ENCODE measurements around the gene SUPT4H1. TPM values are rescaled to one million over a fixed set of nuclear protein-coding genes. Genes with fewer than 3 reads are reported as not detected.

SUPT4H1 gene
- total RNA-seq, 2 donors from 2014 or later = 44.8 to 70.0 TPM

- H3K36me3 ChIP-seq = no peaks in the 10 kb centered on the region
- no peak for DNase-seq (ENCODE audit: low spot score)
Measured at GRCh38 chr17:58320570-58321323, 31.3 kb downstream of the SUPT4H1 start.

GRCh38 chr17:58320163-58320558, 31.8 kb downstream of the SUPT4H1 start:
- H3K4me3 ChIP-seq = no peak overlapping the region
- no peak for TF ChIP-seq POLR2A (IDR thresholded peaks at IDR 0.05)
- TF ChIP-seq POLR2AphosphoS5 (IDR thresholded peaks at IDR 0.05) = no peak
- TF ChIP-seq CTCF (IDR thresholded peaks at IDR 0.05) = no peak
- no peaks in the 10 kb centered on the region for H3K27me3 ChIP-seq (replicated peaks; ENCODE audit: insufficient read depth)
- no peaks in the 10 kb centered on the region for H3K9me3 ChIP-seq
- no peaks in the 10 kb centered on the region for H3K4me1 ChIP-seq (replicated peaks)
- intact Hi-C loops (cut with DNase I) = loop anchor here (5.0 kb wide), 1 partner anchor 97 kb away; the partner anchor contains the start of gene RNF43
- 97% methylated on average over 7 of the region's 7 CpGs for WGBS
- H3K36me3 ChIP-seq = no peaks in the 10 kb centered on the region
- DNase-seq (ENCODE audit: low spot score) = no peak
- no peak overlapping the region for H3K27ac ChIP-seq

More at GRCh38 chr17:58320570-58321323, 31.3 kb downstream of the SUPT4H1 start:
- Histone ChIP-seq H3K4me3 (no peak overlapping the region), H3K27me3 (replicated peaks; ENCODE audit: insufficient read depth) (no peaks in the 10 kb centered on the region), H3K4me1 (replicated peaks) (no peaks in the 10 kb centered on the region), H3K9me3 (no peaks in the 10 kb centered on the region), H3K27ac (no peak overlapping the region)
- 88% methylated on average over 9 of the region's 9 CpGs for WGBS
- intact Hi-C loops (cut with DNase I) = loop anchor here (5.0 kb wide), 1 partner anchor 97 kb away; the partner anchor contains the start of gene RNF43
- TF ChIP-seq POLR2AphosphoS5 (IDR thresholded peaks at IDR 0.05) = no peak
- no peak for TF ChIP-seq POLR2A (IDR thresholded peaks at IDR 0.05)
- TF ChIP-seq CTCF (IDR thresholded peaks at IDR 0.05) = no peak

GRCh38 chr17:58319173-58320162, 32.5 kb downstream of the SUPT4H1 start:
- Histone ChIP-seq H3K36me3 (no peaks in the 10 kb centered on the region), H3K27me3 (replicated peaks; ENCODE audit: insufficient read depth) (no peaks in the 10 kb centered on the region), H3K27ac (no peak overlapping the region), H3K4me1 (replicated peaks) (no peaks in the 10 kb centered on the region), H3K9me3 (no peaks in the 10 kb centered on the region), H3K4me3 (no peak overlapping the region)
- no peak for DNase-seq (ENCODE audit: low spot score)
- TF ChIP-seq POLR2A (IDR thresholded peaks at IDR 0.05) = no peak
- TF ChIP-seq POLR2AphosphoS5 (IDR thresholded peaks at IDR 0.05) = no peak
- no peak for TF ChIP-seq CTCF (IDR thresholded peaks at IDR 0.05)
- 85% methylated on average over 19 of the region's 25 CpGs for WGBS
- intact Hi-C loops (cut with DNase I) = loop anchor here (5.0 kb wide), 1 partner anchor 98 kb away; the partner anchor contains the start of gene RNF43

- no peaks in the 10 kb centered on the region for H3K36me3 ChIP-seq
- TF ChIP-seq POLR2A (IDR thresholded peaks at IDR 0.05) (no peak), CTCF (IDR thresholded peaks at IDR 0.05) (no peak), POLR2AphosphoS5 (IDR thresholded peaks at IDR 0.05) (no peak)
- H3K27me3 ChIP-seq (replicated peaks; ENCODE audit: insufficient read depth) = no peaks in the 10 kb centered on the region
- no peaks in the 10 kb centered on the region for H3K4me1 ChIP-seq (replicated peaks)
- H3K9me3 ChIP-seq = no peaks in the 10 kb centered on the region
- WGBS = 93% methylated on average over 7 of the region's 7 CpGs
- H3K4me3 ChIP-seq = no peak overlapping the region
- intact Hi-C loops (cut with DNase I) = no loop called here
- no peak overlapping the region for H3K27ac ChIP-seq
- no peak for DNase-seq (ENCODE audit: low spot score)
Measured at GRCh38 chr17:58318627-58319172, 33.3 kb downstream of the SUPT4H1 start.
